Measurements from ENCODE around the gene SLC25A12. TPM values are rescaled to one million over a fixed set of nuclear protein-coding genes. Genes with fewer than 3 reads are reported as not detected.
A peak's percentile ranks its signal among the peaks of the same experiment; 100 is the strongest.

Gene SLC25A12
- total and polyA plus RNA-seq, 10 donors, result 9.8 to 25.9 (median 17.8) TPM

DNA sequence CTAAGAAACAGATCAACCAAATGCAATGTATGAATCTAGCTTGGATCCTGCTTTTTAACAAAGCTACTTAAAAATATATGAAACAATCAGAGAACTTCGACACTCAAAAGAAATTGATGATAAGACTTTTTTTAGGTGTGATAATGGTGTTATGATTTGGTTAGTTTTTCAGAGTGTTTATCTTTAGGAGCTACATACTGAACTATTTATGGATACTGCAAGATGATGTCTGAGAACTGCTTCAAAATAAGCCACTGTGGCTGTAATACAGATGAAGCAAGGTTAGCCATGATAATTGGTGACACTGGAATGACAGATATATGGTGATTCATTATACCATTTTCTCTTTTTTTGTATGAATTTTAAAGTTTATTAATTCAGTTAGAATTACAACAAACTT, 14.2 kb downstream of the SLC25A12 start:
- intact Hi-C loops (cut with DNase I; ENCODE audit: low total_unique reads), result no loop called here
- peaks cover 0 to 19% (median 0%) of the 10 kb centered on the region in 6 donors for H3K4me1 ChIP-seq
- no peak for TF ChIP-seq POLR2A (IDR thresholded peaks at IDR 0.05)
- TF ChIP-seq POLR2AphosphoS5 (IDR thresholded peaks at IDR 0.05), result no peak
- H3K27me3 ChIP-seq (replicated peaks in 1 of 7), result no peaks in the 10 kb centered on the region
- no peak overlapping the region for H3K4me3 ChIP-seq
- no peak overlapping the region for H3K27ac ChIP-seq
- H3K9me3 ChIP-seq, result peaks cover 0 to 6% (median 0%) of the 10 kb centered on the region in 8 donors
- peaks cover 0 to 8% (median 4%) of the 10 kb centered on the region in 6 donors for H3K36me3 ChIP-seq
- WGBS, 5 donors, result 89 to 100% (median 93%) methylated on average over 1 of the region's 1 CpG
- no peak for DNase-seq

DNA sequence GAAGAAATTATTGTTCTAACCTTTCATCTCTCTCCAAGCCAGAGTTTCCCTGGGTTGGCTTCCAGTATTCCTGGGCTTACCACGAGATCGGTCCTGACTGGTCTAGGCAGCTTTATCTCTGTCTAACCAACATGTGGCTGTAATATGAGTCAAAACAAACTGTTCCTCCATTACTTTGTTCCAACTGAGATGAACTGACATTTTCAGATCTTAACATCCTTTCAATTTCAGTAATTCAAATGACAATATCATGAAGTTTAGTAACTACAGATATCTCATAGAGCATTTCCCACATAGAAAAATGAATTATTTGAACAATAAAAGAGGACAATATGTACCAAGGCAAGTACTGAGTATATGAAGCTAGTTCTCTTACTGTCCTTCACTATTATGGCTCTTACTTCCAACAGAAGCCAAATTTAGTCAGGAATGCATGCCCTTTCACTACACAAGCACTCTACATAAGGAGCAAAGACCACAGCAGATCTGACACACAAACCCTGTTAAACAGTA, 15.5 kb downstream of the SLC25A12 start:
- intact Hi-C loops (cut with DNase I; ENCODE audit: low total_unique reads), result no loop called here
- H3K27me3 ChIP-seq (replicated peaks in 1 of 7), result no peaks in the 10 kb centered on the region
- no peak overlapping the region for H3K4me3 ChIP-seq
- TF ChIP-seq POLR2A (IDR thresholded peaks at IDR 0.05), result no peak
- no peak for TF ChIP-seq POLR2AphosphoS5 (IDR thresholded peaks at IDR 0.05)
- TF ChIP-seq, protein P1, sequence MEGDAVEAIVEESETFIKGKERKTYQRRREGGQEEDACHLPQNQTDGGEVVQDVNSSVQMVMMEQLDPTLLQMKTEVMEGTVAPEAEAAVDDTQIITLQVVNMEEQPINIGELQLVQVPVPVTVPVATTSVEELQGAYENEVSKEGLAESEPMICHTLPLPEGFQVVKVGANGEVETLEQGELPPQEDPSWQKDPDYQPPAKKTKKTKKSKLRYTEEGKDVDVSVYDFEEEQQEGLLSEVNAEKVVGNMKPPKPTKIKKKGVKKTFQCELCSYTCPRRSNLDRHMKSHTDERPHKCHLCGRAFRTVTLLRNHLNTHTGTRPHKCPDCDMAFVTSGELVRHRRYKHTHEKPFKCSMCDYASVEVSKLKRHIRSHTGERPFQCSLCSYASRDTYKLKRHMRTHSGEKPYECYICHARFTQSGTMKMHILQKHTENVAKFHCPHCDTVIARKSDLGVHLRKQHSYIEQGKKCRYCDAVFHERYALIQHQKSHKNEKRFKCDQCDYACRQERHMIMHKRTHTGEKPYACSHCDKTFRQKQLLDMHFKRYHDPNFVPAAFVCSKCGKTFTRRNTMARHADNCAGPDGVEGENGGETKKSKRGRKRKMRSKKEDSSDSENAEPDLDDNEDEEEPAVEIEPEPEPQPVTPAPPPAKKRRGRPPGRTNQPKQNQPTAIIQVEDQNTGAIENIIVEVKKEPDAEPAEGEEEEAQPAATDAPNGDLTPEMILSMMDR (IDR thresholded peaks at IDR 0.05 in 8 of 11, conservative IDR thresholded peaks at IDR 0.05 in 3 of 11), result no peak
- peak overlapping the region in 5 of 8 donors; percentile 6 to 37 (median 24) for H3K27ac ChIP-seq
- H3K9me3 ChIP-seq, result peaks cover 0 to 8% (median 2%) of the 10 kb centered on the region in 8 donors
- H3K36me3 ChIP-seq, result peaks cover 0 to 21% (median 7%) of the 10 kb centered on the region in 6 donors
- DNase-seq, result no peak
- WGBS, 5 donors, result 51 to 98% (median 55%) methylated on average over 2 of the region's 2 CpGs
- peaks cover 0 to 19% (median 0%) of the 10 kb centered on the region in 6 donors for H3K4me1 ChIP-seq

DNA sequence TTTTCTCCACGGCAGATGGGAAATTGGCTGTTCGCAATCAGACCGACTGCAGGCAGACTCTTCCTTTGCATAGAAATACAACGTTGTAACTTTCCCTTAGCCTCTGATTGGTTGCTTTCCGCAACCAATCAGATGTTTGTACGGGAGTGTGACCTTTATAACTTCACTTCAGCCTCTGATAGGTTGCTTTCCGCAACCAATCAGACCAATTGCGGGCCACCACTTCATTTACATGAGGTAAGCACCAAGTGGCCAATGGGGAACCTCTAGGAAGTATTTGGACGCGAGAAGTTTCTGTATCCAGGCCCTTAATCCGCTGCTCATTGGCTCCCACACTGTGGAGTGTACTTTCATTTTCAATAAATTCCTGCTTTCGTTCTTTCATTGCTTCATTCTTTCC, 19.1 kb downstream of the SLC25A12 start:
- intact Hi-C loops (cut with DNase I; ENCODE audit: low total_unique reads), result no loop called here
- Histone ChIP-seq H3K9me3 (peaks cover 0 to 8% (median 2%) of the 10 kb centered on the region in 8 donors), H3K4me3 (no peak overlapping the region), H3K27me3 (replicated peaks in 1 of 7) (no peaks in the 10 kb centered on the region), H3K4me1 (peaks cover 0 to 19% (median 0%) of the 10 kb centered on the region in 6 donors), H3K36me3 (peaks cover 0 to 38% (median 7%) of the 10 kb centered on the region in 6 donors), H3K27ac (no peak overlapping the region)
- TF ChIP-seq POLR2AphosphoS5 (IDR thresholded peaks at IDR 0.05), result no peak
- TF ChIP-seq, protein P1 (IDR thresholded peaks at IDR 0.05 in 8 of 11, conservative IDR thresholded peaks at IDR 0.05 in 3 of 11), result no peak
- no peak for TF ChIP-seq POLR2A (IDR thresholded peaks at IDR 0.05)
- 88 to 93% (median 89%) methylated on average over 12 of the region's 12 CpGs for WGBS, 5 donors
- no peak for DNase-seq

DNA sequence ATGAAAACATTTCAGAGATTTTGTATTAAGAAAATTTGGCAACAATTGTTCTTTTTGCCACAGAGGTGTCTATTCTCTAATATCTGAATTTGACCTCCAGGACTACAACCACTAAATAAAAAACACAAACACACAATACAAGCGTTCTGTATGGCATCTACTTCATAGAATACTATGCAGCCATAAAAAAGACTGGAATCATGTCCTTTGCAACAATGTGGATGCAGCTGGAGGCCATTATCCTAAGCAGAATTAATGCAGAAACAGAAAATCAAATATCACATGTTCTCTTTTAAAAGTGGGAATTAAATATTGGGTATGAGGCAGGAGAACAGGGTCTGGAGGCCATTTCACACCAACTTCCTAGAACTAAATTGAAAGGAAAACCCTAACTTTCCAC, 19.5 kb downstream of the SLC25A12 start:
- Histone ChIP-seq H3K4me1 (peaks cover 0 to 19% (median 0%) of the 10 kb centered on the region in 6 donors), H3K27ac (no peak overlapping the region), H3K36me3 (peaks cover 0 to 38% (median 7%) of the 10 kb centered on the region in 6 donors), H3K27me3 (replicated peaks in 1 of 7) (no peaks in the 10 kb centered on the region), H3K9me3 (peaks cover 0 to 8% (median 2%) of the 10 kb centered on the region in 8 donors), H3K4me3 (no peak overlapping the region)
- no peak for DNase-seq
- intact Hi-C loops (cut with DNase I; ENCODE audit: low total_unique reads), result no loop called here
- 91 to 100% (median 95%) methylated on average over 1 of the region's 1 CpG for WGBS, 5 donors
- no peak for TF ChIP-seq POLR2AphosphoS5 (IDR thresholded peaks at IDR 0.05)
- TF ChIP-seq, protein P1 (IDR thresholded peaks at IDR 0.05 in 8 of 11, conservative IDR thresholded peaks at IDR 0.05 in 3 of 11), result no peak

Measured in spleen (tissue), 11 donors.